Heart left ventricle (tissue), 13 donors: ENCODE data around the gene LRRC8E.

Experiments
- POLR2A ChIP-seq, 2 donors: fragments of 450-650 bp; IDR thresholded peaks; one replicate each; pipeline ENCODE4 v1.6.1; 2017; ENCODE audit warnings: antibody characterized with exemption in 2 of 2, mild to moderate bottlenecking in 2 of 2, moderate library complexity in 2 of 2
- TF ChIP-seq, protein P1 (sequence below), 12 donors: fragments of 200-600 bp; sonication (generic) in 4 of 12; IDR thresholded peaks; one replicate each; pipeline versions ENCODE4 v1.5.0 to v1.8.0; 2018 to 2022; ENCODE audit warnings: antibody characterized with exemption in 12 of 12, mild to moderate bottlenecking in 5 of 12
- donor health status: ischemic (EF 13 %, LVEDD 7.1; RV severe dilation, severe dysfunction).
- donor health status: DM: no; HTN: yes; CAD: no.
- donor health status: DM: no; HTN: no; CAD: no.
- donor health status: ischemic (EF 25% LVEDD 6.9; RV normal size, moderate dysfunction).
- donor health status: ischemic (EF 25% LVEDD 5.7; RV mildly dilated, moderate dysfunction).
- donor health status: ischemic (EF 35%, LVEDD 5.7; RV mildly dilated, moderate dysfunction).
- donor health status: nonischemic (EF 11% LVEDD 7.7; RV severe dilation, severe dysfunction).
- donor health status: DM: yes; HTN: yes; CAD: no.
- donor health status: PGD.
- donor health status: ischemic (EF 29% LVEDD 5.4; RV normal size, mild dysfunction).
- donor health status: nonischemic (EF 23%, LVEDD 6.1; RV moderate dilation, normal function).

- no peak for TF ChIP-seq POLR2A (IDR thresholded peaks at IDR 0.05)
- TF ChIP-seq, protein P1, sequence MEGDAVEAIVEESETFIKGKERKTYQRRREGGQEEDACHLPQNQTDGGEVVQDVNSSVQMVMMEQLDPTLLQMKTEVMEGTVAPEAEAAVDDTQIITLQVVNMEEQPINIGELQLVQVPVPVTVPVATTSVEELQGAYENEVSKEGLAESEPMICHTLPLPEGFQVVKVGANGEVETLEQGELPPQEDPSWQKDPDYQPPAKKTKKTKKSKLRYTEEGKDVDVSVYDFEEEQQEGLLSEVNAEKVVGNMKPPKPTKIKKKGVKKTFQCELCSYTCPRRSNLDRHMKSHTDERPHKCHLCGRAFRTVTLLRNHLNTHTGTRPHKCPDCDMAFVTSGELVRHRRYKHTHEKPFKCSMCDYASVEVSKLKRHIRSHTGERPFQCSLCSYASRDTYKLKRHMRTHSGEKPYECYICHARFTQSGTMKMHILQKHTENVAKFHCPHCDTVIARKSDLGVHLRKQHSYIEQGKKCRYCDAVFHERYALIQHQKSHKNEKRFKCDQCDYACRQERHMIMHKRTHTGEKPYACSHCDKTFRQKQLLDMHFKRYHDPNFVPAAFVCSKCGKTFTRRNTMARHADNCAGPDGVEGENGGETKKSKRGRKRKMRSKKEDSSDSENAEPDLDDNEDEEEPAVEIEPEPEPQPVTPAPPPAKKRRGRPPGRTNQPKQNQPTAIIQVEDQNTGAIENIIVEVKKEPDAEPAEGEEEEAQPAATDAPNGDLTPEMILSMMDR (IDR thresholded peaks at IDR 0.05): no peak
Measured at GRCh38 chr19:7869910-7870511, 18.3 kb upstream of the LRRC8E start.
